ENCODE data around the gene SPSB1. TPM values are rescaled to one million over a fixed set of nuclear protein-coding genes. Genes with fewer than 3 reads are reported as not detected.

The SPSB1 gene
- total RNA-seq, 1 experiment from 2014 or later = 4.3 TPM

GRCh38 chr1:9400425-9401079 is 107.9 kb downstream of the SPSB1 start (continued):
- no peak for TF ChIP-seq FOXP4 (CRISPR knock-in tag; IDR thresholded peaks at IDR 0.05)
- no peak for TF ChIP-seq NFATC4 (CRISPR knock-in tag; IDR thresholded peaks at IDR 0.05)

GRCh38 chr1:9401080-9401453 is 108.4 kb downstream of the SPSB1 start:
- no peak overlapping the region for H3K27ac Mint-ChIP-seq
- no peak overlapping the region for H3K4me3 Mint-ChIP-seq
- H3K36me3 Mint-ChIP-seq = no peaks in the 10 kb centered on the region
- H3K27me3 Mint-ChIP-seq (ENCODE audit: low read depth) = no peaks in the 10 kb centered on the region
- no peaks in the 10 kb centered on the region for H3K9me3 Mint-ChIP-seq
- TF ChIP-seq NFATC4 (CRISPR knock-in tag; IDR thresholded peaks at IDR 0.05) = no peak
- no peak for TF ChIP-seq TCF7 (CRISPR knock-in tag; IDR thresholded peaks at IDR 0.05; ENCODE audit: low read depth)
- TF ChIP-seq OVOL2 (CRISPR knock-in tag; IDR thresholded peaks at IDR 0.05; ENCODE audit: borderline replicate concordance) = no peak
- TF ChIP-seq ESRRA (CRISPR knock-in tag; IDR thresholded peaks at IDR 0.05; ENCODE audit: borderline replicate concordance) = no peak
- no peak for TF ChIP-seq TP53 (CRISPR knock-in tag; IDR thresholded peaks at IDR 0.05)
- TF ChIP-seq ZBTB21 (CRISPR knock-in tag; IDR thresholded peaks at IDR 0.05; ENCODE audit: borderline replicate concordance) = no peak
- TF ChIP-seq ETV6 (CRISPR knock-in tag; IDR thresholded peaks at IDR 0.05) = no peak
- no peak for TF ChIP-seq ARID4B (CRISPR knock-in tag; IDR thresholded peaks at IDR 0.05; ENCODE audit: borderline replicate concordance)
- no peak for TF ChIP-seq NR2C2 (CRISPR knock-in tag; IDR thresholded peaks at IDR 0.05)
- TF ChIP-seq FOXJ3 (CRISPR knock-in tag; IDR thresholded peaks at IDR 0.05; ENCODE audit: borderline replicate concordance) = no peak
- TF ChIP-seq CTCF (IDR thresholded peaks at IDR 0.05) = no peak
- H3K4me1 Mint-ChIP-seq = no peaks in the 10 kb centered on the region
- ATAC-seq = no peak
- DNase-seq (ENCODE audit: low spot score) = no peak
- ChIA-PET POLR2A (no interaction called here), CTCF (interaction anchor here (0.7 to 2.6 kb wide), 4 partner anchors 48 to 134 kb away, joined by 3 to 10 read pairs (median 6); no protein-coding TSS in a partner anchor)

GRCh38 chr1:9402256-9402616 is 109.5 kb downstream of the SPSB1 start:
- CTCF ChIA-PET = interaction anchor here (1.0 kb wide), 1 partner anchor 53 kb away, joined by 3 read pairs; no protein-coding TSS in a partner anchor

More at GRCh38 chr1:9402256-9402616, 109.5 kb downstream of the SPSB1 start:
- H3K4me3 Mint-ChIP-seq = no peak overlapping the region
- H3K36me3 Mint-ChIP-seq = no peaks in the 10 kb centered on the region
- peak overlapping the region; percentile 80; the same call in 1 of the 2 replicates for H3K27ac Mint-ChIP-seq
- H3K4me1 Mint-ChIP-seq = no peaks in the 10 kb centered on the region
- no peak for DNase-seq (ENCODE audit: low spot score)
- ATAC-seq = no peak
- H3K9me3 Mint-ChIP-seq = no peaks in the 10 kb centered on the region
- H3K27me3 Mint-ChIP-seq (ENCODE audit: low read depth) = no peaks in the 10 kb centered on the region
- no peak for TF ChIP-seq NR3C1 (CRISPR knock-in tag; conservative IDR thresholded peaks at IDR 0.05; ENCODE audit: low read depth)
- TF ChIP-seq CBFB (CRISPR knock-in tag; IDR thresholded peaks at IDR 0.05; ENCODE audit: low read depth) = no peak
- no peak for TF ChIP-seq SMAD3 (CRISPR knock-in tag; IDR thresholded peaks at IDR 0.05; ENCODE audit: borderline replicate concordance)
- POLR2A ChIA-PET = no interaction called here
